Endothelial cell of umbilical vein (primary cell): ENCODE measurements around the gene PRR5L. TPM values are rescaled to one million over a fixed set of nuclear protein-coding genes. Genes with fewer than 3 reads are reported as not detected.

Experiments
- BruUV-seq: library from RNA; stranded (reverse); fragments of 400-500 nt; replicated peaks from 2 replicates; lab custom pipeline; 2021; lab: Mats Ljungman, UMichigan
- CTCF ChIA-PET: fragments of 300-600, 350-600 bp; sonication (Branson Sonifier 250); formaldehyde crosslinking; loops from one replicate; lab custom pipeline; 2021; ENCODE audit warnings: antibody characterized with exemption, inconsistent platforms; lab: Charles Lee
- POLR2A ChIA-PET: fragments of 300-600, 350-600 bp; sonication (Branson Sonifier 250); formaldehyde crosslinking; loops from one replicate; lab custom pipeline; 2021; ENCODE audit warnings: antibody characterized with exemption, inconsistent platforms; lab: Charles Lee
- DNase-seq: peaks from one replicate; pipeline ENCODE4 v3.0.0-alpha.2; 2011; ENCODE audit warnings: low read depth, low spot score
- FAIRE-seq: peaks from 2 replicates; lab custom pipeline; 2011; peaks lifted over from hg19 to GRCh38; lab: Jason Lieb, UNC
- H2AFZ ChIP-seq: 2 replicates; pipeline ENCODE4 v1.6.0; 2012; ENCODE audit warnings: low read depth, low read length, control low read depth, inconsistent platforms
- H3K27ac ChIP-seq: 2 replicates; pipeline ENCODE4 v1.5.1; 2011; ENCODE audit warnings: low read depth, mild to moderate bottlenecking, control low read depth, low read length, moderate library complexity; ENCODE audit not compliant: insufficient read depth
- H3K27me3 ChIP-seq, 2 experiments: 2 replicates each; pipeline versions ENCODE4 v1.6.0 to v1.6.1; 2011; ENCODE audit warnings: low read length in 2 of 2, mixed read lengths in 1 of 2; ENCODE audit not compliant: control insufficient read depth in 2 of 2, insufficient read depth in 2 of 2
- H3K36me3 ChIP-seq, 2 experiments: 2 replicates in 1 of 2; 3 replicates in 1 of 2; pipeline ENCODE4 v1.5.1; 2011; ENCODE audit warnings: low read length in 2 of 2, mild to moderate bottlenecking in 1 of 2, moderate library complexity in 1 of 2; ENCODE audit not compliant: control insufficient read depth in 2 of 2, insufficient read depth in 2 of 2; ENCODE audit errors: extremely low read depth in 1 of 2
- H3K4me1 ChIP-seq: 3 replicates; pipeline ENCODE4 v1.5.1; 2011; ENCODE audit warnings: mild to moderate bottlenecking, low read length; ENCODE audit not compliant: control insufficient read depth, insufficient read depth; ENCODE audit errors: extremely low read depth
- H3K4me2 ChIP-seq: 2 replicates; pipeline ENCODE4 v1.6.1; 2011; ENCODE audit warnings: low read length, control low read depth, mixed read lengths; ENCODE audit not compliant: insufficient read depth
- H3K4me3 ChIP-seq, 3 experiments: fragments of 200-600 bp in 1 of 3; sonication (generic), shearing (Covaris generic) in 1 of 3; replicated peaks in 1 of 3; 2 replicates each; pipeline ENCODE4 v1.5.1; 2011 to 2016; ENCODE audit warnings: control low read depth in 3 of 3, low read length in 3 of 3, mild to moderate bottlenecking in 2 of 3, inconsistent platforms in 1 of 3, low read depth in 1 of 3, moderate library complexity in 1 of 3; ENCODE audit not compliant: insufficient read depth in 1 of 3
- H3K79me2 ChIP-seq: 2 replicates; pipeline ENCODE4 v1.6.0; 2012; ENCODE audit warnings: low read length, inconsistent platforms; ENCODE audit not compliant: control insufficient read depth, insufficient read depth
- H3K9ac ChIP-seq: replicated peaks from 2 replicates; pipeline ENCODE3; 2011; ENCODE audit warnings: low read length, control low read depth; ENCODE audit not compliant: insufficient read depth; ENCODE audit errors: extremely low read depth
- H3K9me1 ChIP-seq: replicated peaks from 3 replicates; pipeline ENCODE4 v1.6.0; 2011; ENCODE audit warnings: mild to moderate bottlenecking, low read length; ENCODE audit not compliant: control insufficient read depth, insufficient read depth; ENCODE audit errors: extremely low read depth
- H3K9me3 ChIP-seq: replicated peaks from 2 replicates; pipeline ENCODE4 v1.5.1; 2012; ENCODE audit warnings: low read length, inconsistent platforms; ENCODE audit not compliant: control insufficient read depth, insufficient read depth
- H4K20me1 ChIP-seq: replicated peaks from 2 replicates; pipeline ENCODE3; 2011; ENCODE audit warnings: mild to moderate bottlenecking, low read length; ENCODE audit not compliant: control insufficient read depth, insufficient read depth; ENCODE audit errors: extremely low read depth
- CTCF ChIP-seq, 2 donors: IDR thresholded peaks; 1 replicate in 1 of 2; 2 replicates in 1 of 2; pipeline ENCODE4 v1.5.1; 2011; ENCODE audit warnings: low read length in 2 of 2, mild to moderate bottlenecking in 2 of 2, moderate library complexity in 2 of 2, control low read depth in 1 of 2, inconsistent platforms in 1 of 2, low read depth in 1 of 2; ENCODE audit not compliant: insufficient read depth in 1 of 2; ENCODE audit errors: extremely low read depth in 1 of 2
- EZH2 ChIP-seq: IDR thresholded peaks from 2 replicates; pipeline ENCODE4 v1.6.1; 2012; ENCODE audit warnings: borderline replicate concordance, low read depth, mild to moderate bottlenecking, moderate library complexity, low read length, inconsistent platforms; ENCODE audit not compliant: severe bottlenecking
- FOS ChIP-seq: IDR thresholded peaks from 2 replicates; pipeline ENCODE4 v1.6.1; 2011; ENCODE audit warnings: mild to moderate bottlenecking, low read length, moderate library complexity, borderline replicate concordance; ENCODE audit not compliant: insufficient read depth
- GATA2 ChIP-seq: IDR thresholded peaks from 2 replicates; pipeline ENCODE4 v1.7.0; 2011; ENCODE audit warnings: low read depth, mild to moderate bottlenecking, moderate library complexity, mixed read lengths, low read length; ENCODE audit not compliant: insufficient read length, insufficient read depth
- JUN ChIP-seq: IDR thresholded peaks from 2 replicates; pipeline ENCODE4 v1.6.1; 2011; ENCODE audit warnings: borderline replicate concordance, low read depth; ENCODE audit not compliant: insufficient read length, insufficient read depth
- MYC ChIP-seq: IDR thresholded peaks from one replicate; pipeline ENCODE4 v1.6.1; 2011; ENCODE audit warnings: mild to moderate bottlenecking, low read depth, low read length
- POLR2A ChIP-seq: IDR thresholded peaks from 2 replicates; pipeline ENCODE4 v1.6.1; 2012; ENCODE audit warnings: low read depth, mild to moderate bottlenecking, control low read depth, low read length
- POLR2AphosphoS5 ChIP-seq: IDR thresholded peaks from 2 replicates; pipeline ENCODE4 v1.6.1; 2012; ENCODE audit warnings: low read depth, mild to moderate bottlenecking, control low read depth, low read length, moderate library complexity; ENCODE audit not compliant: insufficient read depth
- dilution Hi-C: fragments of 300-500 bp; cut with MboI; formaldehyde crosslinking; loops from one replicate; pipeline ENCODE4 v1.15.0; 2019; ENCODE audit warnings: low sequenced_read_pairs; ENCODE audit not compliant: extremely low pct_ligation_motif_present
- intact Hi-C: fragments of 100-400 bp; cut with micrococcal nuclease; formaldehyde crosslinking; loops from one replicate; pipeline ENCODE4 v1.10.0; 2022
- polyA plus RNA-seq, 4 experiments: library from polyadenylated mRNA; depleted of rRNA in 3 of 4; stranded (reverse) in 3 of 4; unstranded in 1 of 4; fragments of >200 nt; gene quantifications; 2 replicates each; pipeline versions ENCODE4 v1.2.1 to v1.2.3, GENCODE V29; 2011 to 2012; ENCODE audit warnings: missing spikeins in 1 of 4
- total RNA-seq: library from RNA; stranded (reverse); gene quantifications from 2 replicates; pipeline ENCODE4 v1.2.3, GENCODE V29; 2021

Gene PRR5L
- total and polyA plus RNA-seq, 2 donors (not counting 3 experiments of a cell fraction or from before 2014, with no cell fraction given), result 2.5 to 6.1 TPM

- H3K27me3 ChIP-seq, result peaks cover 2 to 3% of the 10 kb centered on the region in 2 experiments
- FAIRE-seq (no peak), DNase-seq (no peak)
- no TSS peak for BruUV-seq
- H3K4me3 ChIP-seq, result no peak overlapping the region
- POLR2A ChIA-PET, result no interaction called here
- H3K9ac ChIP-seq, result no peak overlapping the region
- CTCF ChIA-PET, result no interaction called here
- no peak overlapping the region for H3K27ac ChIP-seq
- dilution Hi-C loops, result no loop called here
- H3K4me1 ChIP-seq, result no peaks in the 10 kb centered on the region
- H3K9me1 ChIP-seq, result no peaks in the 10 kb centered on the region
- no peaks in the 10 kb centered on the region for H3K79me2 ChIP-seq
- H3K9me3 ChIP-seq, result no peaks in the 10 kb centered on the region
- TF ChIP-seq CTCF (IDR thresholded peaks at IDR 0.05; ENCODE audit: extremely low read depth in 1 of 2, insufficient read depth in 1 of 2, low read depth in 1 of 2, low read length in 2 of 2), result no peak
- TF ChIP-seq GATA2, result no peak
- TF ChIP-seq MYC, result no peak
- no peak for TF ChIP-seq FOS
- no peak for TF ChIP-seq POLR2A
- no peak for TF ChIP-seq EZH2
- TF ChIP-seq POLR2AphosphoS5, result no peak
- TF ChIP-seq JUN, result no peak
- intact Hi-C loops, result no loop called here
- H2AFZ ChIP-seq, result no peak overlapping the region
- H4K20me1 ChIP-seq, result no peaks in the 10 kb centered on the region
- no peak overlapping the region for H3K4me2 ChIP-seq
- peaks cover 0 to 2% of the 10 kb centered on the region in 2 experiments for H3K36me3 ChIP-seq
Observed at GRCh38 chr11:36383195-36383594, 87.1 kb downstream of the PRR5L start.
